D721Med (cell line): ENCODE data around the gene KLHL6.

Source experiments
- DNase-seq: peaks from one replicate; pipeline ENCODE4 v3.0.0; 2011; ENCODE audit warnings: low spot score; ENCODE audit not compliant: insufficient read length
- FAIRE-seq: peaks from 2 replicates; lab custom pipeline; 2011; peaks lifted over from hg19 to GRCh38; lab: Jason Lieb, UNC
- TF ChIP-seq, protein P1 (sequence below): IDR thresholded peaks from 2 replicates; pipeline ENCODE4 v1.5.1; 2012; ENCODE audit warnings: mild to moderate bottlenecking, control low read depth; ENCODE audit not compliant: insufficient read depth; ENCODE audit errors: missing control alignments

The KLHL6 gene, protein sequence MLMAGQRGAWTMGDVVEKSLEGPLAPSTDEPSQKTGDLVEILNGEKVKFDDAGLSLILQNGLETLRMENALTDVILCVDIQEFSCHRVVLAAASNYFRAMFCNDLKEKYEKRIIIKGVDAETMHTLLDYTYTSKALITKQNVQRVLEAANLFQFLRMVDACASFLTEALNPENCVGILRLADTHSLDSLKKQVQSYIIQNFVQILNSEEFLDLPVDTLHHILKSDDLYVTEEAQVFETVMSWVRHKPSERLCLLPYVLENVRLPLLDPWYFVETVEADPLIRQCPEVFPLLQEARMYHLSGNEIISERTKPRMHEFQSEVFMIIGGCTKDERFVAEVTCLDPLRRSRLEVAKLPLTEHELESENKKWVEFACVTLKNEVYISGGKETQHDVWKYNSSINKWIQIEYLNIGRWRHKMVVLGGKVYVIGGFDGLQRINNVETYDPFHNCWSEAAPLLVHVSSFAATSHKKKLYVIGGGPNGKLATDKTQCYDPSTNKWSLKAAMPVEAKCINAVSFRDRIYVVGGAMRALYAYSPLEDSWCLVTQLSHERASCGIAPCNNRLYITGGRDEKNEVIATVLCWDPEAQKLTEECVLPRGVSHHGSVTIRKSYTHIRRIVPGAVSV

DNA sequence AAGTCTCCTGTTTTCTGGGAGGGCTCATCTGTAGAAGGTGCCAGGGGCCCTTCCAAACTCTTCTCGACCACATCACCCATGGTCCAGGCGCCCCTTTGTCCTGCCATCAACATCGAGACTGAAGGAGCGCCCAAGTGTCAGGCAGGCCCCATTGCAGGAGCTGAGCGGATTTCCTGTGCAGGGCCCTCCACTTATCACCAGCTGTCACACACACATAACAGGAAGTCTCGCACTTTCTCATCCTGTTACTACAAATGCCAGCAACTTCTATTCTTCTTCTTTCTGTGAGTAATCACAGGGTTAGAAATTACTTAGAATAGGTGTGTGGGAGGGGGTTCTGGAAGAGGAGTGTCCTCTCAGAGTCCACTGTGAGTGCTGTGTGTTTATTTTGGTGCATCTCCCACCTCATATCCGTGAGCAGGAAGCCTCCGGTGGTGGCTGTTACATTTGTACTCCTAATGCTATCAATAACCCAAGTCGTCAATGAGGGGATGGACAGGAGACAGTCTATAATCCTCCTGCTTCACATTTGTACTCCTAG, at the start of gene KLHL6:
Gene KLHL6, minus strand, starts transcription at position 166 of the 541 bp plus-strand sequence. Its CDS starts 53 bp downstream, at position 113.
- DNase-seq, result no peak

DNA sequence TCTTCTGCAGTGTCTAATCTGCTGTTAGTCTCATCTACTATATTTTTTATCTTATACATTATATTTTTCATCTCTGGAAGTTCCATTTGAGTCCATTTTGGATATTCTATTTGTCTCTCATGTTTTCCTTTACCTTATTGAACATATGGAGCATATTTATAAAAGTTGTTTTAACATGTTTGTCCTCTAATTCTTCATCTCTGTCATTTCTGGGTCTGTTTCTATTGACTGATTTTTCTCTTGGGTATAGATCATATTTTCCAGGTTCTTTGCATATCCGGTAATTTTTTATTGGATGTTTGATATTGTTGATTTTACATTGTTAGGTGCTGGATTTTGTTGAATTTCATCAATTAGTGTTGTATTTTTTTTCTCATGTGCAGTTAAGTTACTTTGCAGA, 42.5 kb upstream of the KLHL6 start:
- DNase-seq, result no peak

More for the DNA sequence above, at the start of gene KLHL6:
- no peak for FAIRE-seq
- TF ChIP-seq, protein P1, sequence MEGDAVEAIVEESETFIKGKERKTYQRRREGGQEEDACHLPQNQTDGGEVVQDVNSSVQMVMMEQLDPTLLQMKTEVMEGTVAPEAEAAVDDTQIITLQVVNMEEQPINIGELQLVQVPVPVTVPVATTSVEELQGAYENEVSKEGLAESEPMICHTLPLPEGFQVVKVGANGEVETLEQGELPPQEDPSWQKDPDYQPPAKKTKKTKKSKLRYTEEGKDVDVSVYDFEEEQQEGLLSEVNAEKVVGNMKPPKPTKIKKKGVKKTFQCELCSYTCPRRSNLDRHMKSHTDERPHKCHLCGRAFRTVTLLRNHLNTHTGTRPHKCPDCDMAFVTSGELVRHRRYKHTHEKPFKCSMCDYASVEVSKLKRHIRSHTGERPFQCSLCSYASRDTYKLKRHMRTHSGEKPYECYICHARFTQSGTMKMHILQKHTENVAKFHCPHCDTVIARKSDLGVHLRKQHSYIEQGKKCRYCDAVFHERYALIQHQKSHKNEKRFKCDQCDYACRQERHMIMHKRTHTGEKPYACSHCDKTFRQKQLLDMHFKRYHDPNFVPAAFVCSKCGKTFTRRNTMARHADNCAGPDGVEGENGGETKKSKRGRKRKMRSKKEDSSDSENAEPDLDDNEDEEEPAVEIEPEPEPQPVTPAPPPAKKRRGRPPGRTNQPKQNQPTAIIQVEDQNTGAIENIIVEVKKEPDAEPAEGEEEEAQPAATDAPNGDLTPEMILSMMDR, result no peak

DNA sequence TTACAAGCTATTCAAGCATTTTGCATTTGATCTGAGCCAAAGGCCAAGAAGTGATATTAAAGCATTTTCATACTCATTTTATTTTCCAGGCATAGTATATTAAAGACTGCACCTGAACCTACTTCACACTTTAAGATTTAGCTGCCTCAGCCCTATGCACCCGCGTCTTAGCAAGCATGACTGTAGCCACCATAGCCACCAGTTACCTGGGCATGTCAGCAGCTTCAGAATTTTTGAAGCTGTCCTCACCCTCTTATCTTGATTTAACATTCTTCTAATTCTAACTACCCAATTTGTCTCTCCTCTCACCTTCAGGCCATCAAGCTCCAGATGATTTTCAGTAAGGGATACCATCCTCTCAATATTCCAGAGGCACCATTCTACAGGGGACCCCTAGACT, 39.1 kb upstream of the KLHL6 start:
- FAIRE-seq (no peak), DNase-seq (no peak)
- TF ChIP-seq, protein P1, result no peak

More for the DNA sequence above, 42.5 kb upstream of the KLHL6 start:
- TF ChIP-seq, protein P1, result no peak
- no peak for FAIRE-seq

DNA sequence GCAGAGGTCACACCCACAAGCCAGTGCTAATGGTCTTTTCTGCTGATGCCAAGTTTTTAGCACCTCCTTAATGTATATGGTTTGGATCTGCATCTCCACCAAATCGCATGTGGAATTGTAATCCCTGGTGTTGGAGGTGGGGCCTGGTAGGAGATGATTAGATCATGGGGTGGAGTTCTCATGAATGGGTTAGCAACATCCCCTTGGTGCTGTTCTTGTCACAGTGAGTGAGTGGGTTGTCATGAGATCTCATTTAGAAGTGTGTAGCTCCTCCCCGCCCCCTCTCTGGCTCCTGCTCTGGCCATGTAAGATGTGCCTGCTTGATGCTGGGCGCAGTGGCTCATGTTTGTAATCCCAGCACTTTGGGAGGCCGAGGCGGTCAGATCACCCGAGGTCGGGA, 37.3 kb upstream of the KLHL6 start:
- no peak for FAIRE-seq
- TF ChIP-seq, protein P1, result no peak
- DNase-seq, result no peak

DNA sequence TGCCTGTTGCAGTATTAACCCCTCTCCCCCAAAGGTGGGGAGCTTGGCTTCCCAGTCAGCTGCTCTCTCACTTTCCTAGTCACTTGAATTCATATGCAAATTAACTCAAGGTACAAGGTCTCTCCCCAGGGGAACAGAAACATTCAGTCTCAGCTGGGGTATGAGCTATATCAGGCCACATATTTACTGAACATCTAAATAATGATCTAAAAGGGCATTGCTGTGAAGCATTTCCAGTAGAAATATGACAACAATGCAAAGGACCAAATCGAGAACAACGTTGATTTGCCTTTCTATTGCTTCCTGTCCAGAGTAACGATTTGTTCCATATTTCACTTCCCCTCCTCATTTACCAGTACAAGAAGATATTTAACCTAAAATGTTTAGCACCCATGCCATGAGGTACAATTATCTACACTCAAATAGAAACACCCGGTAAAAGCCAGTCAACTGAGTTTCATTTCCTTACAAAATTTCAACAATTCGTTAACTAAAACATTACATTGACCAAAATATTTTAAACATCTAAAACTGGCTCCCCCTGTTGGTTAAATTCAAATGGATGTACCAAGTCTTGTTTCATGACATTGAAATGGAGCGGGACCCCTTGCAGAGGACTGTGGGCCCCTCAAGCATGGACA, 36.5 kb upstream of the KLHL6 start:
- DNase-seq, result no peak
- TF ChIP-seq, protein P1, result peak; percentile 11
- no peak for FAIRE-seq

DNA sequence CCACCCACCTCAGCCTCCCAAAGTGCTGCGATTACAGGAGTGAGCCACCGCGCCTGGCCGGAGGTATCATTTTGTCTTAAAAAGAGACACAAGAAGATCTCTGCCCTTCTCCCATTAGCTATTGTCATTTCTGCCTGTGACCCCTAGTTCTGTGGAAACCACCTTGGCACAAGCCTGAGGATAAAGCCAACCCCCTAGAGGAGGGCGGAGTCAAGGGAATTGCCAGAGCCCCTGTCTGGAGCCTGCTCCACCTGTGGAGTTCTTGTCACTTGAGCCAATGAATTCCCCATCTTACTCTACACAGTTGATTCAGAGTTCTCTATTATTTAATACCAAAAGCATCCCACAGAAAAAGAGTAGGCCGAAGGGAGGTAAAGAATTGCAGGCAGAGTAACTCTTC, 34.9 kb upstream of the KLHL6 start:
- DNase-seq (no peak), FAIRE-seq (no peak)
- TF ChIP-seq, protein P1, result no peak
